Kidney (tissue), 14 donors: ENCODE data around the gene ANKLE2. TPM values are rescaled to one million over a fixed set of nuclear protein-coding genes. Genes with fewer than 3 reads are reported as not detected.
"Not testable (repeated sequence)": the region's sequence is repeated elsewhere in the genome, so short reads cannot be mapped to it uniquely, and the experiment has no call there.

Experiments
- DNase-seq, 5 donors: peaks; one replicate each; pipeline ENCODE4 v3.0.0-alpha.2; 2013 to 2020
- FAIRE-seq: peaks from 2 replicates; lab custom pipeline; 2012; peaks lifted over from hg19 to GRCh38; lab: Jason Lieb, UNC
- H3K27ac ChIP-seq, 2 donors: one replicate each; pipeline ENCODE4 v1.7.0; 2013; ENCODE audit warnings: low read depth in 2 of 2, low read length in 2 of 2, inconsistent platforms in 1 of 2
- H3K27me3 ChIP-seq: one replicate; pipeline ENCODE4 v1.7.1; 2013; ENCODE audit warnings: low read length, inconsistent platforms; ENCODE audit not compliant: control insufficient read depth, insufficient read depth
- H3K36me3 ChIP-seq, 3 donors: one replicate each; pipeline versions ENCODE4 v1.7.0 to v1.7.1; 2013; ENCODE audit warnings: low read length in 3 of 3, control low read depth in 1 of 3, inconsistent platforms in 1 of 3; ENCODE audit not compliant: insufficient read depth in 3 of 3, control insufficient read depth in 2 of 3
- H3K4me1 ChIP-seq, 3 donors: one replicate each; pipeline versions ENCODE4 v1.7.0 to v1.7.1; 2013; ENCODE audit warnings: low read length in 3 of 3, inconsistent platforms in 1 of 3, low read depth in 1 of 3; ENCODE audit not compliant: control insufficient read depth in 2 of 3, insufficient read depth in 2 of 3
- H3K4me3 ChIP-seq, 3 donors: one replicate each; pipeline versions ENCODE4 v1.7.0 to v1.8.1; 2013; ENCODE audit warnings: low read length in 3 of 3, control low read depth in 1 of 3, inconsistent platforms in 1 of 3
- H3K9ac ChIP-seq, 3 donors: one replicate each; pipeline versions ENCODE4 v1.7.0 to v1.7.1; 2013; ENCODE audit warnings: low read length in 3 of 3, control low read depth in 1 of 3, inconsistent platforms in 1 of 3
- H3K9me3 ChIP-seq, 3 donors: one replicate each; pipeline versions ENCODE4 v1.7.0 to v1.7.1; 2013; ENCODE audit warnings: low read length in 3 of 3, control low read depth in 1 of 3, inconsistent platforms in 1 of 3; ENCODE audit not compliant: control insufficient read depth in 2 of 3, insufficient read depth in 1 of 3
- CTCF ChIP-seq: IDR thresholded peaks from 3 replicates; pipeline ENCODE4 v1.5.1; 2012; ENCODE audit warnings: mild to moderate bottlenecking, moderate library complexity, borderline replicate concordance; ENCODE audit not compliant: insufficient read depth; ENCODE audit errors: extremely low read depth
- intact Hi-C: fragments of 100-400 bp; cut with DNase I; formaldehyde crosslinking; loops from one replicate; pipeline ENCODE4 v1.11.1; 2022
- polyA plus RNA-seq: library from polyadenylated mRNA; stranded (reverse); fragments of 350-450 nt; fragmentation: Illumina TruSeq; extraction: RNeasy Lipid Tissue Mini Kit (QIAGEN cat#74804); gene quantifications from one replicate; pipeline ENCODE4 v1.2.3, GENCODE V29; 2014; ENCODE audit warnings: low read depth, low replicate concordance; ENCODE audit not compliant: insufficient read depth
- total RNA-seq: library from RNA; stranded (reverse); fragmentation: NEBNext Ultra II Directional; extraction: Animal tissue kit (Norgen Biotek cat#: 25700); gene quantifications from one replicate; pipeline ENCODE4 v1.2.1, GENCODE V29; 2021
- donor health status: control.
- donor health status: control.
- donor health status: control.
- donor health status: control.
- donor health status: control.
- donor health status: DM: yes; HTN: yes; CAD: no.
- donor health status: Normal renal cell carcinoma (clear cell type).

Gene ANKLE2
- total and polyA plus RNA-seq, 2 donors from 2014 or later = 14.6 to 57.3 TPM

GRCh38 chr12:132759359-132759758 is 2.3 kb downstream of the ANKLE2 start:
- intact Hi-C loops = no loop called here
- Histone ChIP-seq H3K4me3 (no peak overlapping the region), H3K27ac (no peak overlapping the region), H3K9ac (no peak overlapping the region), H3K4me1 (peaks cover 0 to 10% (median 3%) of the 10 kb centered on the region in 3 donors), H3K9me3 (no peaks in the 10 kb centered on the region), H3K36me3 (peaks cover 0 to 5% (median 5%) of the 10 kb centered on the region in 3 donors), H3K27me3 (no peaks in the 10 kb centered on the region)
- DNase-seq (peak in 1 of 5 donors; percentile 21), FAIRE-seq (no peak)
- no peak for TF ChIP-seq CTCF

- intact Hi-C loops, H3K9ac ChIP-seq, FAIRE-seq: not testable (repeated sequence)
Measured at GRCh38 chr12:132758825-132759224, 2.8 kb downstream of the ANKLE2 start.

GRCh38 chr12:132754160-132754932 is 7.3 kb downstream of the ANKLE2 start:
- no peak for FAIRE-seq
- Histone ChIP-seq H3K4me3 (no peak overlapping the region), H3K27ac (no peak overlapping the region), H3K27me3 (no peaks in the 10 kb centered on the region), H3K9ac (no peak overlapping the region), H3K9me3 (no peaks in the 10 kb centered on the region), H3K4me1 (no peaks in the 10 kb centered on the region), H3K36me3 (peaks cover 4 to 24% (median 14%) of the 10 kb centered on the region in 3 donors)
- intact Hi-C loops = no loop called here
- DNase-seq = peak in 1 of 5 donors; percentile 20
- no peak for TF ChIP-seq CTCF

More at GRCh38 chr12:132758825-132759224, 2.8 kb downstream of the ANKLE2 start:
- H3K9me3 ChIP-seq, H3K27me3 ChIP-seq, H3K4me3 ChIP-seq, H3K27ac ChIP-seq, H3K36me3 ChIP-seq: not testable (repeated sequence)
- DNase-seq = peak in 1 of 5 donors; percentile 42
- H3K4me1 ChIP-seq = peaks cover 0 to 10% (median 3%) of the 10 kb centered on the region in 3 donors

GRCh38 chr12:132753670-132754069 is 8.0 kb downstream of the ANKLE2 start:
- DNase-seq = peak in 1 of 5 donors; percentile 10
- H3K27me3 ChIP-seq, H3K9ac ChIP-seq, H3K9me3 ChIP-seq, intact Hi-C loops, H3K4me1 ChIP-seq, FAIRE-seq, H3K4me3 ChIP-seq, H3K27ac ChIP-seq: not testable (repeated sequence)
- peaks cover 4 to 30% (median 15%) of the 10 kb centered on the region in 3 donors for H3K36me3 ChIP-seq
